GM18517 (cell line): Measurements from ENCODE around the gene PMPCA.

Experiments used
- ATAC-seq: cut with Tn5 transposase; IDR thresholded peaks from one replicate; pipeline ENCODE4 v1.9.1; 2021; ENCODE audit warnings: mild to moderate bottlenecking, moderate library complexity; ENCODE audit not compliant: unreplicated experiment

PMPCA gene

DNA sequence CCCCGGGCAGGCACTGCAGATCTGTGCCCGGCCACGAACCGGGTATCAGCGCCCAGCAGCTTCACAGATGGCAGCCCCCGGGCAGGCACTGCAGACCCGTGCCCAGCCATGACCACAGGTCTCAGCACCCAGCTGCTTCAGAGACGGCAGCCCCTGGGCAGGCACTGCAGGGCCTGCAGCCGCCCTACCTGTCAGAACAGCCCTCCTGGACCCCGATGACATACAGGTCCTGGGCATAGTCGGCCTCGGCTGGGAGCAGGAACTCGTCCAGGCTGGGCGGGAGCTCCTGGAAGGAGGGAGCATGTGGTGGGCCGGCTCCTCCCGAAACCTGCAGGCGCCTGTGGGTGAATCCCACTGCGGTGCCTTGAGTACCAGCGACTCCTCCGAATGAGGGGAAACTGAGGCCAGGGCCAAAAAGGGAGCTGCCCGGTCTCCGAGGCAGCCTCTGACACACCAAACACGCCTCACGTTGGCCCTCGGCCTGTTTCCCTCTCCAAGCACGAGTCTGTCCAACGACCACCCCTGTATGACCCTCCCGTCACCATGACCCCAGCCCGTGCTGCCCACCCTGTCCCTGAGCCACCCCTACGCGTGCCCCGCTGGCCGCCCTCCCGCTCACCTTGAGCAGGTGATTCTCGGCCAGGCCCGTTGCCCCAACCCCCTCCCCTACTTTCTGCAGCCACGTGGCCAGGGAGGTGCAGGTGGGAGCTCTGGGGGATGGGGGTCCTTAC lies 23.6 kb downstream of the PMPCA start:
- ATAC-seq, result no peak

DNA sequence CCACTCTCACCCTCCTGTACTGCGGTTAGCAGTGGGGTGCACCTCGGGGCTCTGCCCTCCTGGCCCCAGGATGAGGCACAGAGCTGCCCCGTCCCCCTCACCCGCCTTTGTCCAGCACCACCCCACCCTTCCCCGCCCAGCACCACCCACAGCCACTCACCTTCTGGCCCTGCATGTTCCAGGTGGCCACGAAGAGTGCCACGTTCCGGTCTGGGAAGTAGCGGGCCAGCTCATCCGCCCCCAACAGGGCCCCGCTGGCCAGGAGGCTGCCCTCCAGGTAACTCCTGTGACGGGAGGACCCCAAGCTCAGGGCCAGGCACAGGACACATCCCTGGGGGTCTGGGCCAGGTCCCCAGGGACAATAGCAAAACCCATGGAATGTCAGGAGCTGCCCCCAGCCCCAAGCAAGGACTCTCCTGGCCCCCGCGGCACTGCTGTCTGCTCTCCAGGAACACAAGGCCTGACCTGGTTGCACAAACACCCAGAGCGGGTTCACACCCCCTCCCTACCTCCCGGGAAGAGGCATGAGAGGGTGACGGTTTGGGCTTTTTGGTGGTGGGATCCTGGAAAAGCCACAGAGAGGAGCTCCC lies 24.2 kb downstream of the PMPCA start:
- no peak for ATAC-seq

DNA sequence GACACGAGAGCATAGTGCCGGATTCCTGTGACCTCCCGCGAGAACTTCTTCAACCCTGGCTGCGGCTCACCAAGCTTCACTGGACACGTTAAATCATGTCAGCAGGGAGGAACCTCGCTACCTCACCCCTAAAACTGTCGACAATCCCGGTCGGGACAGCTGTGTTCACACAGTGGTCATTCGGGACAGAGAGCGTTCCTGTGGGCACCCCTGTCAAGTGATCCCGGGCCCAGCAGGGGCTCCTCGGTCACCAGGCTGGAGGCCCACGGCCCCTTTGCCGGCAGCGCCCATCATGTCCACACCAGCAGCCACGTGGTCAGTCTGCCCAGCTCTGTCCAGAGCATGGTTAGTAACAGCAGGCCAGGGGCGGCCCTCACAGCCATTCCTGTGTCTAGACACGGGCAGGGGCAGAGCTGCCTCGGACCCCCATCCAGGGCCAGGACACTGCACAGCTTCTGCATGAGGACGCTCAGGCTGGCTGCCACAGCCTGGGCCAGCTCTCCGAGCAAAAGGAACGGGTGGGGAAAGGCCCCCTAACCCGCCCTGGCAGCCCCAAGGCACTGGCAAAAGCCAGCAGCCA lies 25.7 kb downstream of the PMPCA start:
- ATAC-seq, result no peak

DNA sequence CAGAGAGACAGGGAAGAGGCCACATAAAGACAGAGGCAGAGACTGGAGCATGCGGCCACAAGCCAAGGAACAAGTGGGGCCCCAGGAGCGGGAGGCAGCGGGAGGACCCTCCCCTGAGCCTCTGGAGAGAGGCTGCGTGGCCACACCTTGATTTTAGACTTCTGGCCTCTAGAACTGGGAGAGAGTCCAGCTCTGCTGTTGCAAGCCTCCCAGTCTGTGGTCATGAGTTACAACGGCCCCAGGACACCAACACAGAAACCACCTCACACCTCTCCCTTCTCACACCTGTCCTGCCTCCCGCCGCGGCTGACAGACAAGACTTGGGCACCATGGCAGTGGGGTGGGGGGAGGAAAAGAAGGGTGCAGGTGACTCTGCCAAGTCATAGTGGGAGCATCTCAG lies 27.0 kb downstream of the PMPCA start:
- ATAC-seq, result no peak

DNA sequence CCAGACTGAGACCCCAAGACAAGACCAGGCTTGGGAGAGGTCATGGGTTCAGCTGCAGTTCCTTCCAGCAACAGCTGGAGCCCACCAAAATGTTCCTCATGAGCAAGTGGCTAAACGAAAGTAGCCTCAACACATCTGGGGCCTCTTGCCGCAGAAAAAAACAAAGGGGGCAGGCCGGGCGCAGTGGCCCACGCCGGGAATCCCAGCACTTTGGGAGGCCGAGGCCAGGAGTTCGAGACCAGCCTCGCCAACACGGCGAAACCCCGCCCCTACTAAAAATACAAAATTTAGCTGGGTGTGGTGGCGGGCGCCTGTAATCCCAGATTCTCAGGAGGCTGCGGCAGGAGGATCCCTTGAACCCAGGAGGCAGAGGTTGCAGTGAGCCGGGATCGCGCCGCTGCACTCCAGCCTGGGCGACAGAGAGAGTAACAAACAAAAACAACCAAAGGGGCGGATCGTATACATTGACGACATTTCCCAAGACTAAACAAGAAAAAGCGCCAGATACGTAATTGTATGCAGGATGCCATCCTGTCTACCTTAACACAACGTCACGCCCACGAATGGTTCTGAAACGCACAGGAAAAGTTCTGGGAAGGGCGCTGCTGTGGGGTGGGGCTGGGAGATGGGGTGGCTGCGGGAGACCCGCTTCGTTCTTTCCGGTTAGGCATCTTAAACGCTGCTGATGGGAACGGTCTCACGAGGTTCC lies 27.5 kb downstream of the PMPCA start:
- no peak for ATAC-seq

DNA sequence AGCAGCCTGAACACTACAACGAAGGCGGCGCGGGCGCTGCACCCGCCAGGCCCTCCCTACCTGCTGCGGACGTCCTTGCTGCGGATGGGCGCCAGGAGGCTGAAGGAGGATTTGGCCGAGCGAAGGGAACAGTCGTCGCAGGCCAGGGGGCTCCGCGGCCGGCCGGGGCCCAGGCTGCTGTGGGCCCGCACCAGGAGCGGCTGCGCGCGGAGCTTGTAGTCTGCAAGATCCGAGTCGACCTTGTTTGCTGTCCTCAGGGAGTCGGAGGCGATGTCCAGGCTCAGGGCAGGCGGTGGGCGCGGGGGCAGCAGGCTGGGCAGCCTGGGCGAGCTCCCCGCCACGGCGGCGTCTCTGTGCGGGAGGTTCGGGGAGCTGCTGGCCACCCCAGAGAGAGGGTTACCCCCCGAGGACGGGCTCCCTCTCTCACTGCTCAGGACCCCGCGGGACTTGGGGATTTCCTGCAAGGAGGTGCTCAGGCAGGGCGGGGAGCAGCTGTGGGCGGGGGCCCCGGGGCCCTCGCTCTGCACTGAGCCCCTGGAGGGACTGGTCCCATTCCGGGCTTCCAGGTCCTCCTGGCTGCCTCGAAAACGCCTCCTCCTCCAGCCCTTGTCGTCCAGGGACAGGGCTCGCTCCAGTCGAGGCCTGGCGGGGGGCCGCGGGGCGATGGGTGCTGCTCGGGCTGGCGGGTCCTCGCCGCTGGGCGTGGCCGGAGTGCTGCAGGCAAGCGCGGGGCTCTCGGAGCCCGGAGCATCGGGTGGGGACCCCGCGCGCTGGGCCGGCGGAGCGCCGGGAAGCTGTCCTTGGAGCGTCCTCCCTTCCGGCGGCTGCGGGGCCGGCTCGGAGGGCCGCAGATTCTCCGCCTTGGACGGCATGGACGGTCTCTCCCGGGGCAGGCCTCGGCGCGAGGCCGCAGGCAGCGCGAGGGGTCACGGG lies 28.4 kb downstream of the PMPCA start:
- ATAC-seq, result peak; percentile 45

DNA sequence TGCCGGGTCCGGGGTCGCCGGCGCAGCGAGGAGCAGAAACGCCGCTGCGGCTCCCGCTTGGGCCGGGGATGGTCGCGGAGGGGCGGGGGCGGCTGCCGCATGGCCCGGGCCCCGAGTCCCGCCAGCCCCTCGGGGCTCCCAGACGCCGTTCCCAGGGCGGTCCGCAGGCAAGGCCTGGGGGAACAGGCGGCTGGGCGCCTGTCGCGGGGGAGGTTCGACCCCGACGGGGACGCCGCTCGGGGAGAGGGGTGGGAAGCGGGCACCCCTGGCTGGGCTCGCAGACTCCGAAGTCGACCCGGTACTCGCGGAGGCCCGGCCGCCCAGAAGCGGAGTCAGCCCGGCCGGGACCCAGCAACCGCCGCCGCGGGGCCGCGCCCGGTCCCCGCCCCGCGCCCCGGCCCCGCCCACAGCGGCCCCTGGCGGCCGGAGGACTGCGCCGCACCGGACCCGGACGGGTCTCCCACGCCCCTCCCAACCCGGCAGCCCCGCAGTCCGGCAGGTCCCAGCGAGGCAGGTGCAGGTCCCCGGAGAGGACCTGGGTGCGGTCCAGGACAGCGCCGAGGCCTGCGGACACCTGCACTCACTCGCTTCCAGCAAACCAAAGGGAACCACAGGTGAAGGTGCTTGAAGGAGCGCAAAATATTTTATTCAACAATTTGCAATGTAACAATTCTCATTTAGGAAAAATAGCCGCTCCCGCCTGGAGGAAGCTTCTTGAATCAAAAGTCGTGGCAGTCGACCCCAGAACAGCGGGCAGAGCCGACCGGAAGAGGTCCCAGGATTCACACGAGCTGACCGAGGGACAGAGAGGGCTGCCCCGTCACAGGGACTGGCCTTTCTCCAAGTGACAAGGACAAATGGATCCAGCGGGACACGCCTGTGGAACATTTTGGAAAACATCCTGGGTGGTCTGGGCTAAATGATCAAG lies 29.3 kb downstream of the PMPCA start, which contains the start of gene INPP5E:
Gene INPP5E, minus strand, starts transcription at position 365 of the 928 bp plus-strand sequence. CDS start 426 bp downstream, outside the sequence.
- peak; percentile 44 for ATAC-seq

DNA sequence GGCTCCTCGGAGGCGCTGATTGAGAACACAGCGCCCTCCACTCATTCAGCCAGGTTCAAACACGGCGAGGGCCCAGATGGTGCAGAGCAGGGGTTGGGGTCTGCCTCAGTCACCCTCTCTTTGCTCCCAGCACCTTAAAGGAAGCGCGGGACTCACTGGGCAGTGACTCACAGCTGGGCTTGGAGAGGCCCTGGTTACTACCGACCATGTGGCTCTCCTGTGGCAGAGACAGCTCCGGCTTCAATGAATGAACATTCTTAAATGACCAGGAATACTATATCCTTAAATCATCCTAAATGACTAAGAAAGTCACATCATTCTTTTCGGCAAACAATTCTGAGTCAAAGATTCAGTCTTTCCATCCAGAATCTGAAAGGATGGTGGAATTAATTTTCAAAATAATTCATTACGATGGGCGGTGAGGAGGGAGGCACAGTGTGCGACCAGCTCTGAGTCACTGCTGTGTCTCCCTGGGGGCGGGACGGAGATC lies 30.8 kb downstream of the PMPCA start:
- no peak for ATAC-seq

DNA sequence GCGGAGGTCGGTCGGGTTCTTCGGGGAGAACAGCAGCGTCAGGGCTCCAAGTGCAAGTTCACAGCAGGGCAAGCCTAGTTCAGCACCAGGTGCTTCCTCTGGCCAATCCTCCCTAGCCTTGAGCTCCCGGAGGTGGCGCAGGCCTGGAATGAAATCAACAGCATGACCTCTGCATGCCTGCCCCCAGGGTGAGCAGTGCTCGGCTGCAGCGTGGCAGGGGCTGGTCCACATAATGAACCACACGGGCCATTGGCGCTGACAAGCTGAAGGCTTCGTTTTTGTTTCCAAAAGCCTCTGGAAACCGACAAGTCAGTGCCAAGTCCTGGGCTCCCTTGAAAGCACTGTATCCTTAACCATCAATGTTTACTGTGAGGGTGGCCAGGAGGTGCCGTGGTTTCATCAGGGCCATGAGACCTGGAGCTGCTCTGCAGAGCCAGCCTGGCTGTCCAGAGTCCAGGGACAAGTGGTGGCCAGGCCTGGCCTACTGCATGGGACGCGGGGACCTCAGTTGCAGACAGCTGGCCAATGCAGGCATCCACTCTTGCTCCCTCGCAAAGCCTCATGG lies 31.3 kb downstream of the PMPCA start:
- ATAC-seq, result no peak

DNA sequence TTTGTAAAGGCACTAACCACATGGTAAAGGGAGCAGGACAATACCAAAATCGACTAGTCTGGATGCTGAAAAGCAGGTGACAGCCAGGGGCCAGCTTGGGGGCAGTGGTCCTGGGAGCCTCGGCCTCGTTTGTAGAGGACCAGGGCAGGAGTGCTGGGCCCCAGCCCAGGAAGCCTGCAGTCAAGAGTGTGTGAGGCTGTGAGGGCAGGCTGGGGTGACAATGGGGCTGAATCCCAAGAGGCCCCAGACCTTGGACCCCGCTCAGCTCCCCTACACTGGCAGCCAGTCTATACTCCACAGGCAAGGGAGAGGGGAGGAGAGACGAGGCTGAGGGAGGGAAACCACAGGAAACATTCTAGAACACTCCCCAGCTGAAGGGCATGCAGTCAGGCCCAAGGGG lies 31.8 kb downstream of the PMPCA start:
- no peak for ATAC-seq

DNA sequence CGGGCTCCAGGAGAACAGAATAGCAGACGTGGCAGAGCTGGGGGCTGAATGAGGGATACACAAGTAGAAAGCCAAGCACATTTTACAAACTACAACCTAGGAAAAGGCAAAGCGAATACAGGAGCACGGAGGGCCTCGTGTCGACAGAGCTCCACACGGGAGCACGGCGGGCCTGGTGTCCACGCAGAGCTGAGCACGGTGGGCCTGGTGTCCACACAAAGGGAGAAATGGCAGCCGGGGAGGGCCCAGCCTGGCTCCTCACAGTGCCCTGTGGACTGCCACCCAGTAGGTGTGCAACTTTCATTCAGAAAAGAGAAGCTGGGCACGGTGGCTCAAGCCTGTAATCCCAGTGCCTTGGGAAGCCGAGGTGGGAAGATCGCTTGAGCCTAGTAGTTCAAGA lies 32.6 kb downstream of the PMPCA start:
- no peak for ATAC-seq

DNA sequence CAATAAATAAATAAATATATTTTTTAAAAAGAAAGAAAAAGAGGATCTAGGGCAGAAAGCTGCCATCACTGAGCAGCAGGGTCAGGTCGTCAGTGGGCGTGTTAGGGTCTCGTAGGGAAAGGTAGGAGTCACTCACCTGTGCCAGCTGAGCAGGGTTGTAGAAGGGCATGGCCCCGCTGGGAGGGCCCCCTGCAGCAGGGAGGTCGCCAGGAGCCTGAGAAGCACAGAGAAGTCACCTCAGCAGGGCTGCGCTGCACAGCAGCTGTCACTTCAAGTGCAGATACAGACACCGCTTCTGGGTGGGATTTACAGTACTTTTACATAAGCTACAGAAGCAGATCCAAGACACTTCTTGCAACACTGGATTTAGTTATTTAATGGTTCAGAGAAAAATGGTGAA lies 33.2 kb downstream of the PMPCA start:
- no peak for ATAC-seq

DNA sequence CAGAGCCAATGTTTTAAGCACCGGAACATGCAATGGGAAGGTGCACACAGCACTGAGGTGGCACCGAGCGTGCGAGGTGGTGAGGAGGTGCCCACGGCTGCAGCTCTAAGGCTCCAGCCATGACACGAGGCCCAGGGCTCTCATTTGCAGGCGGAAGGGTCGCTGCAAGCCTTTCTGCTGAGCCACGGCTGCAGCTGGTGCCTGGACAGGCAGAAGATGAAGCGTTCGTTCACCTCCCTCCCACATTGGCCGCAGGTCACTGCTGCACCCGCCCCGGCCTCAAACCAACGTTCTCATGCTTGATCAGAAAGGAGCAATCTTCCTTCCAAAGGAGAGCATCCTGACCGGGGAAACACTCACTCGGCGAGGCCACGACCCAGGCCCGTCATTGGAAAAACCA lies 33.6 kb downstream of the PMPCA start:
- no peak for ATAC-seq

DNA sequence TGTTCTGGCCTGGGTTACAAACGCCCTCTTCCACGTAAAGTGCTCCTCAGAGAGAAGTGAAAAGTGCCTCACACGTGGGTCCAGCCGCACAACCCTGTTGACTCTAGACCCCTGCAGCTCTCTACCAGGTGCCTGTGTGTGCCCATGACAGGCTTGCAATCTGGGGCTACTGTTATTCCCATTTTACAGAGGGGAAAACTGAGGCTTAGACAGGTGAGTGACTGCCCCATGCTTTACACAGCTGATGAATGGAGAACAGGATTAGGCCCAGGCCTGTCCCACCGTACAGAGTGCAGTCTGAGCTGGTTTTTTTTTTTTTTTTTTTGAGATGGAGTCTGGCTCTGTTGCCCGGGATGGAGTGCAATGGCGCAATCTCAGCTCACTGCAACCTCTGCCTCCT lies 35.3 kb downstream of the PMPCA start:
- no peak for ATAC-seq

DNA sequence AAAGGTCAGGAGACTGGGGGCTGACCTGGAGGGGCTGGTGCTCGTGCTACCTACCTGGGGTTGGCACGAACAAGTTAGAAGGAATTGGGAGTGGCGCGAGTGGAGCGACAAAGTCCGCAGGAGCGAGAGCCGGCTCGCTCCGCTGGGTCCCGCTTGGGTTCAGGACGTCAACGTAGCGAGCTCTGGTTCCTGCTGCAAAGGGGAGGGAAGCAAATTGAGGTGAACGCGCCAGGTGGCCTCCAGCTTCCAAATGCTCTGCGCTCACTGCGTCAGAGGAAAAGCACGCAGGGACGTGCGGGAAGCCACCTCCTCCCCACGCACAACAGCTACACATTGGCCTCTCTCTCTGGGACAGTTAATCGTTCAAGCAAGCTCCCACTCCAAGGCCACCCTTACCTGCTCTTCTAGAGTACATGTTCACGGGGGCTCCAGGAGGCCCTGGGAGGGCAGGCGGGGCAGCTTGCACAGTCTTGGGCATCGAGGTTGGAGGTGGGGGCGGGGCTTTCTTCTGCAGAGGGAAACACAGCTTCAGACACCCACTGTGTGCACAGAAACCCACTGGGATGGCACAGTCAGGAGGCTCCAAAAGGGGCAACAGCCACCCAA lies 36.8 kb downstream of the PMPCA start:
- ATAC-seq, result no peak

DNA sequence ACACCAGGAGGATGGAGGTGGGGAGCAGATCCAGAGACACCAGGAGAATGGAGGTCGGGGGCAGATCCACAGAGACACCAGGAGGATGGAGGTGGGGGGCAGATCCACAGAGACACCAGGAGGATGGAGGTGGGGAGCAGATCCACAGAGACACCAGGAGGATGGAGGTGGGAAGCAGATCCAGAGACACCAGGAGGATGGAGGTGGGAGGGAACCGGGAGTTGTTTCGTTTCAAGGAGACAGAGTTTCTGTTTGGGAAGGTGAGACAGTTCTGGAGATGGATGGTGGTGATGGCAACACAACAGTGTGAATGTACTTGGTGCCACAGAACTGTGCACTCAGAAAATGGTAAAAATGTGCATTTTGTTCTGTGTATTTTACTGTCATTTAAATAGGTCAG lies 38.2 kb downstream of the PMPCA start:
- ATAC-seq, result no peak

DNA sequence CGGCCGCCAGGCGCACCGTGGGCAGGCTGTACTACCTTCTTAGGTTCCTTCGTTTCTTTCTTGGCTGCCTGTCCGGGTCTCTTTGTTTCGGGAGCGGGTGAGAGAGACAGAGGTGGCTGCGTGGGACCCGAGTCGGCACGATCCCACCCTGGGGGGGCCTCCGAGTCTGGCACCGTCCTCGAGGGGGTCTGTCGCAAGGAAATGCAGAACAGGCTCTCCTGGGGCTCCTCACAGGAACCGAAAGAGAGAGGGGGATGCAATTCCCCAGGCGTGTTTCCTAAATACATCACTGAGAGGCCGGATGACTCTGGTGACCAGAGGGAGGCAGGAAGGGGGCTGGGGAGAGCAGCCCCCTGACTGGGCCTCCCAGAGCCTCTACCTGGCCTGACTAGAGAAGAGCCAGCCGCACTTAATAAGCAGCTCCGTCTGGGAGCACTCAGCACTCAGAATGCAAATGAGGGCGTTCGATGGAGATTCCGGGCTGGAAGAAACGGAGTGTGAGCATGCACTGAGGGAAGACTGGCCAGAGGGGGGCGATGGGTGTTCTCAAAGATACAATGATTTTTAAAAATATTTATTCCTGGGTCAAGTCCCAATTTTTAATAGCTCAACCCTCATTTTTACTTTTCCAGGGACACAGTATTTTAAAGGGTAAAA lies 40.9 kb downstream of the PMPCA start:
- ATAC-seq, result no peak

DNA sequence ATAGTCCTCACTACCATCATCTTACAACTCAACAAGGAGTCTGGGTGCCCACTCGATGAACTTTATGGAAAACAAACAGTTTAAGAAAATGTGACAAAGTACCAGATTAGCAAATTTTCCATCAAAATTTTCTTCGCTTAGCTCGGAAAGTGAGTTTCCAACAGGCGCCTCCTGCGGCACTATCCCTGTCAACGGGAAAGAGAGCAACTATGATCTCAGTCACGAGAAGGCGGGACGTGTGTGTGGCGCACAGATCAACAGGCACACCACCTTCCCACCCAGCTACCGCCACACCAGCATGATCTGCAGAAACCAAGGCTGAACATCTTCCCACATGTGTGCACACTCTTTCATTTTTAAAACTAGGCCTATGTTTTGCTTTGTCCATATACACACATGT lies 42.9 kb downstream of the PMPCA start:
- ATAC-seq, result no peak
